Activated naive CD4-positive, alpha-beta T cell treated with anti-CD3 and anti-CD28 coated beads, Interleukin-2, amount 50 U/mL, for 16 hours (primary cell): ENCODE measurements around the gene RPL27.

Source experiments
- DNase-seq: peaks from one replicate; pipeline ENCODE4 v3.0.0-alpha.2; 2020

Gene RPL27

DNA sequence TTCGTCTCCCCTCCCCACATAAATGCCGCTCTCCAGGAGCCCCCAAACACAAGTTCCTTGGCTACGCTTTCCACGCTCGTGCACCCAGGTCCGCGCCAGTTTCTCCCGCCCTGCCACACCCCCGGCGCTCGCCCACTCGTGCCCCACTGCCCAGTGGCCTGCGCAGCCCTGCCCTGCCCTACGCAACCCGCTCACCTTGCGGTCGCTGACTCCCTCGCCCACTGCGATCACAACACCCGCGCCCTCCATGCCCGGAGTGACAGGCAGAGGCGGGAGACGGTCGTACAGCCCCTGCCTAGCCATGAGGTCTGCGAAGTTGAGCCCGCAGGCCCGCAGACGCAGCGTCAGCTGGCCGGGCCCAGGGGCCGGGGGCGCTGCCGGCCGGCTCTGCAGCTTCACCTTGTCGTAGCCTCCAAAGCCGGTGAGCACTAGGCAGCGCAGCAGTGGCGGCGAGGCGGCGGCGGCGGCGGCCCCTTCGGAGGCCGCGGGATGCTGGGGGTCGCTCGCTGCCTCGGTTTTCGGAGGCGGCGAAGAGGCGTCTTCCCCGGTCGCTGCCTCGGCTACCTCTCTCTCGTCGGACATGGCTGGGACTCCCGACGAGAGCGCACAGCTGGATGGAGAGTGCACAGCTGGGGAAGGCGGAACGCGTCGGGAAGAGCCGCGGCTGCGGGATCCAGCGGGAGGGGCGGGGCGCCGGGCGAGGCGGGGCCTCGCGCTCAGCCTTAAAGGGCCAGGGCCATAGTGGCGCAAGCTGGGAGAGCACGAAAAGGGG is 23.7 kb downstream of the RPL27 start, which contains the start of gene VAT1:
TSS of gene VAT1 (minus strand) at position 645 of the 772 bp plus-strand sequence. CDS start at position 582, 63 bp downstream.
- DNase-seq, result peak; percentile 71

DNA sequence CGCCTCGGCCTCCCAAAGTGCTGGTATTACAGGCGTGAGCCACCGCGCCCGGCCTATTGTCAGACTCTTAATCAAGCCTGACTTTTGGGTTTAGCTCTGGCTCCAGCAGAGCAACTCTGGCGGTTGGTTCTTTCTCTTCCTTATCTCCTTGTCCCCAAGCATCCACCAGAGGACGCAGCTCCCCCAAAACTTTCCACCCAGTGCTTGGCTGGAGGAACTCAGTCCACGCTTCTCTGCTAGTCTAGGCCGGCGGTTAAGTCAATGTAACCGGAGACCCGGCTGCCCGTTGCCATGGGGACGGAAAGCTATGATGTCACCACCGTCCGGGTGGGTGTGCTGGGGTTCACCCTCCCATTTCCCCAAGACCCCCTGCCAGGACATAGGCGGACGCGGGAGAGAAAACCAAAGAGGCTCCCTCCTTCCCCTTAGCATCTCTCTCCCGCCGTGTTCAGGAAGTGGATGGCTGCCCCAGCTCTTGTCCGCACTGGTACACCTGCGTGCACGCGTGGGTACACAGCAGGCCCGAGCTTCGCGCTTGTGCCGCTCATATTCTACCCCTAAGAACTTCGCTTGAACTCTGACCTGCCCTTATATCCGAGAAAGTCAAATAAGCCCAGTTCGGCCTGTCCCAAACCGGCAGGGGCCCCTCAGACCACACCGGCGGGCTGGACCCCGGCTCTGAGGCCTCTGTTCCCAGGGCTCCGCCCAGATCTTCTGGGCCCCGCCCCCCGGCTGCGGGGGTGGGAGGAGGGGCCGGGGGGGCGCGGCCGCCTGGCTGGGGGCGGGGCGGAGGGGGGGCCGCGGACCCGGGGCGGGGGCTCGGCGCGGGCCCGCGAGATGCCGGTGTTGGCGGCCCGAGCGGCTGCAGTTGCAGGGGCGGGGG is 26.4 kb downstream of the RPL27 start, which contains the start of gene RND2:
TSS of gene RND2 (plus strand) at position 825 of the 883 bp plus-strand sequence. CDS start 117 bp downstream, outside the sequence.
- DNase-seq, result peak; percentile 75

DNA sequence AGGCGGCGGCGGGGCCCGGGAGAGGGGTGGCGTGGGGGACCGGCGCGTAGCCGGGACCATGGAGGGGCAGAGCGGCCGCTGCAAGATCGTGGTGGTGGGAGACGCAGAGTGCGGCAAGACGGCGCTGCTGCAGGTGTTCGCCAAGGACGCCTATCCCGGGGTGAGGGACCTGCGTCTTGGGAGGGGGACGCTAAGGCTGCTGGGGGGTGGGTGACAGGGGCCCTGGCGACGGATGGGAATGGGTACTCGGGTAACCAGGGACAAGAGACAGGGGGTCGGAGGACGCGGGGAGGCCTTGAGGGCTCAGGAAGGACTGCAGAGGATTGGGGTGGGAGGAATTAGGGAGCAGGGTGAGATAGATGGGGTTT is 27.1 kb downstream of the RPL27 start:
- no peak for DNase-seq

DNA sequence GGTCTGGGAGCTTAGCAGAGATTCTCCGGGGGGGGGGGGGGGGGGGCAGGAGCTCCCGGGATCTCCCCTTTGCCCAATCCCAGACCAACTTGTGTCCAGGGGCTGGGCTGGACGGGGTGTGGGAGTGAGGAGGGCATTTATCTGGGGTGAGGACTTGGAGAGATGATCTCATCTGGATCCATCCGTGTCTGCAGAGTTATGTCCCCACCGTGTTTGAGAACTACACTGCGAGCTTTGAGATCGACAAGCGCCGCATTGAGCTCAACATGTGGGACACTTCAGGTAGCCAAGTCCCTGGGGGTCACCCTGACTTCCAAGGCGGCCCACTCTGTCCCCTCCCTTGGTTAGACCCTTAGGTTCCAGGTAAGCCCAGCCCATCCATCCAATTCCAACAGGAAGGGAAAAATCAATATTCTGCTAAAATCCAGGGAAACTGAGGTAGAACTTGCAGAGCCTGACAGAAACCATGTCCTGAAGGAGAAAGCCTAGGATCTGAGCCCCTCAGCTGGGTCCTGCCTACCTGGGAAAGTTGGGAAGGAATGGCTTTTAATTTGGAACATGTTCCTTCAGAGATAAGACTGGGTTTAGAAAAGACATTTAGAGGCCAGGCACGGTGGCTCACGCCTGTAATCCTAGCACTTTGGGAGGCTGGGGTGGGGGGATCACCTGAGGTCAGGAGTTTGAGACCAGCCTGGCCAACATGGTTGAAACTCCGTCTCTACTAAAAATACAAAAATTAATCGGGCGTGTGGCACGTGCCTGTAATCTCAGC is 27.7 kb downstream of the RPL27 start:
- no peak for DNase-seq

GRCh38 chr17:43026595-43026994 is 28.4 kb downstream of the RPL27 start:
- no peak for DNase-seq

DNA sequence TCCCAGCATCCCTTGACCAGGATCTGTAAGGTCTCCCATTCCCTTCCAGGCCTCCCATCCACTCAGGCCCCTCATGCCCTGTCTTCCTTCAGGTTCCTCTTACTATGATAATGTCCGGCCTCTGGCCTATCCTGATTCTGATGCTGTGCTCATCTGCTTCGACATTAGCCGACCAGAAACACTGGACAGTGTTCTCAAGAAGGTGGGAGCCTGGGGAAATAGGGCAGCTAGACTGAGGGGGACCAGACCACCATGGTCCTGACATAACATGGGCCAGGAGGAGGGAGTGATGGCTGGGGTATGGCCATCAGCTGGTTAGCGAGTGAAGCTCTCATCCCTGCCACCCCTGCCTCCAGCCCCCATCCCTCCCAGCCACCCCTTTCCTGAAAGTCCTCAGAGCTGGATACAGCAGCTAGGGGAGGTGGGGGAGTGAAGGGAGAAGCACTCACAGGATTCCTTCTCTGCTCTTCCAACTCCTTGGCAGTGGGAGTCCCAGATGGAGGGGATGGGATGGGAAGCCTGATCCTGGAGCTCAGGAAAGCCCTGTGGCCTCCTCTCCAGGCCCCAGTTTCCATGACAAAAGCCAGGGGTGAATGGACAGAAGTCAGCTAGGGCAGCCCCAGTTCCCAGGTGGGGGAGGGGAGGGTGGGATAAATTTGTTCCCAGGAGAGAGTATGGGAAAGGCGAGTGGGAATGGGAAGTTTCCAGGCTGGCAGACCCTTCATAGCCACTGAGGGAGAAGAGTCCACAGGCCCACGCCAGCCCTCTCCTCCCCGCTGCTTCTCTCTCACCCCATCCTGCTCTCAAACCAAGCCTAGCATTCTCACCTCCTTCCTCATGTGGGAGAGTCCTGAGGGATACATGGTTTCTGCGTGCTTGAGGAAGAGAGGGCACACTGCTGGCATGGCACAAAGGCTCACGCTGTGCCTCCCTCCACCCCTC is 29.1 kb downstream of the RPL27 start:
- no peak for DNase-seq

DNA sequence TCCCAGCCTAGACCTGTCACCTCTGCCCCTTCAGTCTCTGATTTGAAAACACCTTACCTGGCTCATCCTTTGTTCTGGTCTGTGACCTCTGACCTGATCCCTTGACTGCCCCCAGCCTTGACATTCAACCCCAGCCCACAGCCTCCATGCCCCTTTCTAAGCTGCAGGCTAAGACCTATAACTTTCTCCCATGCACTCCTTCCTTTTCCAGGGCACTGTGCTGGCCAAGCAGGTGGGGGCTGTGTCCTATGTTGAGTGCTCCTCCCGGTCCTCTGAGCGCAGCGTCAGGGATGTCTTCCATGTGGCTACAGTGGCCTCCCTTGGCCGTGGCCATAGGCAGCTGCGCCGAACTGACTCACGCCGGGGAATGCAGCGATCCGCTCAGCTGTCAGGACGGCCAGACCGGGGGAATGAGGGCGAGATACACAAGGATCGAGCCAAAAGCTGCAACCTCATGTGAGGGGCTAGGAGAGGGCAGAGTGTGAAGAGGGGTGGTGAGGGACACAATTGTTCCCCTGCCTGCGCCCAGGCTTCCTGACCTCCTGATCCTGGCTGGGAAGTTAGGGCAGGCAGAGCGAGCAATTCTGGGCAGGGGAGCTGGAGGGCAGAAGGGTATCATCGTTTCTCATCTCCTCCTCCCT is 30.1 kb downstream of the RPL27 start:
- no peak for DNase-seq

- no peak for DNase-seq
Measured at GRCh38 chr17:43030137-43030767, 32.0 kb downstream of the RPL27 start.

- DNase-seq, result no peak
Measured at GRCh38 chr17:43031666-43032065, 33.4 kb downstream of the RPL27 start.

- no peak for DNase-seq
Measured at GRCh38 chr17:43033948-43034881, 36.0 kb downstream of the RPL27 start.

DNA sequence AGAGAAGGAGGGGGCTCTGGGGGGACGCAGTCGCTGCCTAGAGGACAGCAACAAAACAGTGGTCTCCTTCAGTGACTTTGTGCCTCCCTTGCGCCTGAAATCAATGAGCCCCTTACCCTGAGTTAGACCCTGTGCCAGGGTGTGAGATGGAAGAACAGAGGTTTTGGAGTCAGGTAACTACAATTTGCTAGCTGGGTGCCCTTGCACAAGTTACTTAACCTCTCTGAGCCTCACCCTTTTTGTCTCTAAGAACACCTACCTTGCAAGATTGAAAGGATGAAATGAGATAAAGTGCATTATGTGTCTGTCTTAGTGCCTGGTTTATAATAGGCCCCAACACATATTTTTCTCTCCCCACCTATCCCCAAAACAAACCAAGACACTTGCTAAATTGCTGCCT is 36.7 kb downstream of the RPL27 start:
- no peak for DNase-seq

GRCh38 chr17:43039646-43040045 is 41.4 kb downstream of the RPL27 start:
- DNase-seq, result no peak

- no peak for DNase-seq
Measured at GRCh38 chr17:43040655-43041054, 42.4 kb downstream of the RPL27 start.

GRCh38 chr17:43042025-43042628 is 43.9 kb downstream of the RPL27 start:
- DNase-seq, result no peak

GRCh38 chr17:43043307-43043706 is 45.1 kb downstream of the RPL27 start:
- DNase-seq, result no peak

GRCh38 chr17:43044024-43044423 is 45.8 kb downstream of the RPL27 start:
- DNase-seq, result no peak

DNA sequence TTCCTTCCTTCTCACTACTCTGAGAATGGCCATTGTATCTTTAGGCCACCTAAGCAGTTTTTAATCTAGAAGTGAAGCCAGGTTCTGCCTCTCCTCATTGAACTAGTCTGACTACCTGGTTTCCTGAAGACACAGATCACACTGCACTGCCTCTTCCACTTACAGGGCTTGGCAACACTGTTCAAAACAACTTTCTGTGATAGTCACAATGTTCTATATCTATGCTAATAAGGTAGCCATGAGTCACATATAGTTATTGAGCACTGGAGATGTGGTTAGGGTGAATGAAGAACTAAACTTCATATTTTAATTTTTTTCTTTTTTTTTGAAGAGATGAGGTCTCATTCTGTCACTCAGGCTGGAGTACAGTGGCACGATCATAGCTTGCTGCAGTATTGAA is 53.8 kb downstream of the RPL27 start:
- no peak for DNase-seq
